Measurements from ENCODE around the gene SLC39A9.
"Not testable (repeated sequence)": the region's sequence is repeated elsewhere in the genome, so short reads cannot be mapped to it uniquely, and the experiment has no call there.

The SLC39A9 gene

DNA sequence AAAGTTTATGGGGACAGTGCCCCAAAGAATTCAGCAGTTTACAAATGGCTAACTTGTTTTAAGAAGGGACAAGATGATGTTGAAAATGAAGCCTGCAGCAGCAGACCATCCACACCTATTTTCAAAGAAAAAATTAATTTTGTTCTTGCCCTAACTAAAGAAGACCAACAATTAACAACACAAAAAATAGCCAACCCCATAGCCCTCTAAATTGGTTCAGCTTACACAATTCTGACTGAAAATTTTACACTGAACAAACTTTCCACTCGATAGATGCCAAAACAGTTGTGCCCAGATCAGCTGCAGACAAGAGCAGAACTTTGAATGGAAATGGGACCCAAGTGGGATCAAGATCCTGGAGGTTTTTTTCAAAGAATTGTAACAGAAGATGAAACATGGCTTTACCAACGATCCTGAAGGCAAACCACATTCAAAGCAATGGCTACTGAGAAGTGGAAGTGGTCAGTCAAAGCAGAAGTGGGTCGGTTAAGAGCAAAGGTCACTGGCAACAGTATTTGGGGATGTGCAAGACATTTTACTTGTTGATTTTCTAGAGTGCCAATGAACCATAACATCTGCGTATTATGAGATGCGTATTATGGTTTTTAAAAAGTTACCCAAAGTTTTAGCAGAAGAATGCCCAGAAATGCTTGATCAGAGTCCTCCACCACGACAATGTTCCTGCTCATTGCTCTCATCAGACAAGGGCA lies 30.0 kb downstream of the SLC39A9 start:
- DNase-seq: no peak

DNA sequence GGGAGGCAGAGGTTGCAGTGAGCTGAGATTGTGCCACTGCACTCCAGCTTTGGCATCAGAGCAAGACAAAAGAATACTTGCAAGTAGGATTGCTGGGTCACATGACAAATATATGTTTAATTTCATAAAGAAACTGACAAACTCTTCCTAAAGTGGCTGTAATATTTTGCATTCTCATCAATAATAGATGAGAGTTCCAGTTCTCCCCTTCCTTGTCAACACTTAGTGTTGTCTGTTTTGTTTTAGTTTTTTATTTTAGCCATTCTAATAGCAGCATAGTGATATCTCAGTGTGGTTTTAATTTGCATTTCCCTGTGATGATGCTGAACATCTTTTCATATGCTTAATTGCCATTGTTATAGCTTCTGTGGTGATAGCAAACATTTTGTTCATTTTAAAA lies 31.2 kb downstream of the SLC39A9 start:
- no peak for DNase-seq

DNA sequence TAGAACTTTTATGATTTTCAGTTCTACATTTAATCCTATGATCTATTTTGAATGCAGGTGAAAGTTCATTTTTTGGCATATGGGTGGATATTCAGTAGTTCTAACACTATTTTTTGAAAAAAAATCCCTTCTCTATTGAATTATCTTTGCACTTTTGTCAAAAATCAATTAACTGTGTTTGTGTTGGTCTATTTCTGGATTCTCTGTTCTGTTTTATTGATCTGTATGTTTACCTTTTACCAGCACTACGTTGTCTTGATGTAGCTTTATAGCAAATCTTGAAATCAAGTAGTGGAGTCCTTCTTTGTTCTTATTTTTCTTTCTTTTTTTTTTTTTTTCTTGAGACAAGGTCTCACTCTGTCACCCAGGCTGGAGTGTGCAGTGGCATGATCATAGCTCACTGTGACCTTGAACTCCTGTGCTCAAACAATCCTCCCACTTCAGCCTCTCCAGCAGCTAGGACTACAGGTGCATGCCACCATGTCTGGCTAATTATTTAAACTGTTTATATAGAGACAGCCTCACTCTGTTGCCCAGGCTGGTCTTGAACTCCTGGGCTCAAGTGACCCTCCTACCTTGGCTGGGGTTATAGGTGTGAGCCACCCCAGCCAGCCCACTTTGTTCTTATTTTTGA lies 31.9 kb downstream of the SLC39A9 start:
- no peak for DNase-seq

DNA sequence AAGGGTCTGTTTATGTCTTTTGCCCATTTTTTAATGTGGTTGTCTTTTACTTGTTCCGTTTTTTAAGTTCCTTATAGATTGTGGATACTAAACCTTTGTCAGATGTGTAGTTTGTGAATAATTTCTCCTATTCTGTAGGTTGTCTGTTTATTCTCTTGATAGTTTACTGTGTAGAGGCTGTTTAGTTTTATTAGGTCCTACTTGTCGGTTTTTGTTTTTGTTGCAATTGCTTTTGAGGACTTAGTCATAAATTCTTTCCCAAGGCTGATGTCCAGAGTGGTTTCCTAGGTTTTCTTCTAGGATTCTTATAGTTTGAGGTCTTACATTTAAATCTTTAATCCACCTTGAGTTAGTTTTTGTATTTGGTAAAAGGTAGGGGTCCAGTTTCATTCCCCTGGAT lies 33.9 kb downstream of the SLC39A9 start:
- no peak for DNase-seq

DNA sequence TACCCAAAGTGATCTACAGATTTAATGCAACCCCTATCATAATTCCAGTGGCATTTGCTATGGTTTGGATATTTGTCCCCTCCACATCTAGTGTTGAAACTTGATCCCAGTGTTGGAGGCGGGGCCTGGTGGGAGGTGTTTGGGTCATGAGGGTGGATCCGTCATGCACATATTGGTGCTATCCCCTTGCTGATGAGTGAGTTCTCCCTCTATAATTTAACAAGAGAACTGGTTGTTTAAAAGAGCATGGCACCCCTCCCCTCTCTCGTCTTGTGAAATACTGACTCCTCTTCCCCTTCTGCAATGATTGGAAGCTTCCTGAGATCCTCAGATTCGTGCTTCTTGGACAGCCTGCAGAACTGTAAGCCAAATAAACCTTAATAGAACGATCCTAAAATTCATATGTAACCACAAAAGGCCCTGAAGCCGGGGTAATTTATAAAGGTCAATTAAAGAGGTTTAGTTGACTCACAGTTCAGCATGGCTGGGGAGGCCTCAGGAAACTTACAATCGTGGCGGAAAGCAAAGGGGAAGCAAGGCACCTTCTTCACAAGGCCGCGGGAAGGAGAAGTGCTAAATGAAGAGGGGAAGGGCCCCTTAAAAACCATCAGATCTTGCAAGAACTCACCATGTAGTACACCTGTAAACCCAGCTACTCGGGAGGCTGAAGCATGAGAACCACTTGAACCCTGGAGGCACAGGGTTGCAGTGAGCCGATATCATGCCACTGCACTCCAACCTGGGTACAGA lies 41.2 kb downstream of the SLC39A9 start:
- no peak for DNase-seq

DNA sequence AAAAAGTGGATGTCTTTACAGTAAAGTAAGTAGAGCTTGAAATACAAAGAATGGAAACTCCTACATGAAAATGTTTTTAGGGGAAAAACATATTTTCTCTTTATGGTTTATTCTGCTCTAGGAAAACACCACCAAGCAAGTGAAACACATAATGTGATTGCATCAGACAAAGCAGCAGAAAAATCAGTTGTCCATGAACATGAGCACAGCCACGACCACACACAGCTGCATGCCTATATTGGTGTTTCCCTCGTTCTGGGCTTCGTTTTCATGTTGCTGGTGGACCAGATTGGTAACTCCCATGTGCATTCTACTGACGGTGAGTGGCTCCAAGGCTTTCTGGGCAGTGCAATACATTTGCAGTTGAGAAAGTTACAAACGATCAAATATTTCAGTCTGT lies 43.5 kb downstream of the SLC39A9 start:
- DNase-seq: no peak

DNA sequence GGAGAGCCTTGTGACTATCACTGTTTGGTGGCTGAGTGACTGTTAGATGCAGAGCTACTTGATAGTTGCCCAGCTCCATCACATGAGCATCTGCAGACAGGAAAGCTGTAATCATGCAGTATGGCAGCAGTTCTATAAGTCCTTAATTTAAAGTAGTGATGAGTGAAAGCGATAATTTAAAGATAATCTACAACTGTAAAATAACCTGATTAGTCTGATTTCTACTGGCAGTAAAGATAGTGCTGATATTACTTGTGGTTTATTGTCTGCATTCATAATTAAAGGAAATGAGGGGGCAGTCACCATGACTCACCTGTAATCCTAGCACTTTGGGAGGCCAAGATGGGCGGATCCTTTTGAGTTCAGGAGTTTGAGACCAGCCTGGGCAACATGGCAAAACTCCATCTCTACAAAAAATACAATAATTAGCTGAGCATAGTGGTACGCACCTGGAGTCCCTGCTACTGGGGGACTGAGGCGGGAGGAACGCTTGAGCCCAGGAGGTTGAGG lies 44.9 kb downstream of the SLC39A9 start:
- DNase-seq: no peak

DNA sequence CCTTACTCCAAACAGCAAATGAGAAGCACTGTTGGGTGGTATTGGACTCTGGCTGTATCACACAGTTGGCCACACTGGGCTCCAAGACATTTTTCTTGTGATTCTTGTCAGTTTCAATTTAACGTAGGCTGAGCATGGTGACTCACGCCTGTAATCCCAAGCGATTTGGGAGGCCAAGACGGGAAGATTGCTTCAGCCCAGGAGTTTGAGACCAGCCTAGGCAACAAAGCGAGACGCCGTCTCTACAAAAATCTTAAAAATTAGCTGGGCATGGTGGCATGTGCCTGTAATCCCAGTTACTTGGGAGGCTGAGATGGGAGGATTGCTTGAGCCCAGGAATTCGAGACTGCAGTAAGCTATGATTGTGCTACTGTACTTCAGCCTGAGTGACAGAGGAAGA lies 50.7 kb downstream of the SLC39A9 start:
- DNase-seq: no peak

DNA sequence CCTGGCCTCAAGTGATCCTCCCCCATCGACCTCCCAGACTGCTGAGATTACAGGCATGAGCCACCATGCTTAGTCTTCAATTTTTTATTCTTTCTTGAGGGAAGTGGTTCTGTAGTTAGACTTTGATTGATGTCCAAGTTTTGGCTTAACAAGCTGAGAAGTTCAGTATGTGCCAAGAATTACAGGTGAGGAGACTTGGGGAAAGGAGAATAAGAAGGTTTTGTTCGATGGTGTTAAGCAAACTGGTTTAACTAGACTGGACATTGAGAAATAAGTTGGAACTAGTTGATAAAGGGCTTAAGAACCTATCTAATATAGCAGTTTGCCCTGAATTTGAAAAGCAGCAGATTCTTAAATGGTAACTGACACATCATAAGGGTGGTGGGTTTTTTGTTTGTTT lies 53.4 kb downstream of the SLC39A9 start:
- no peak for DNase-seq

DNA sequence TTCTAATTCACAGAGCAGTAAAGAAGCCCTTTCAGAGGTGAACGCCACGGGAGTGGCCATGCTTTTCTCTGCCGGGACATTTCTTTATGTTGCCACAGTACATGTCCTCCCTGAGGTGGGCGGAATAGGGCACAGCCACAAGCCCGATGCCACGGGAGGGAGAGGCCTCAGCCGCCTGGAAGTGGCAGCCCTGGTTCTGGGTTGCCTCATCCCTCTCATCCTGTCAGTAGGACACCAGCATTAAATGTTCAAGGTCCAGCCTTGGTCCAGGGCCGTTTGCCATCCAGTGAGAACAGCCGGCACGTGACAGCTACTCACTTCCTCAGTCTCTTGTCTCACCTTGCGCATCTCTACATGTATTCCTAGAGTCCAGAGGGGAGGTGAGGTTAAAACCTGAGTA lies 59.9 kb downstream of the SLC39A9 start:
- no peak for DNase-seq

DNA sequence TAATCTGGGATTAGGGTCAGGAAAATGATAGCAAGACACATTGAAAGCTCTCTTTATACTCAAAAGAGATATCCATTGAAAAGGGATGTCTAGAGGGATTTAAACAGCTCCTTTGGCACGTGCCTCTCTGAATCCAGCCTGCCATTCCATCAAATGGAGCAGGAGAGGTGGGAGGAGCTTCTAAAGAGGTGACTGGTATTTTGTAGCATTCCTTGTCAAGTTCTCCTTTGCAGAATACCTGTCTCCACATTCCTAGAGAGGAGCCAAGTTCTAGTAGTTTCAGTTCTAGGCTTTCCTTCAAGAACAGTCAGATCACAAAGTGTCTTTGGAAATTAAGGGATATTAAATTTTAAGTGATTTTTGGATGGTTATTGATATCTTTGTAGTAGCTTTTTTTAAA lies 60.6 kb downstream of the SLC39A9 start:
- no peak for DNase-seq

DNA sequence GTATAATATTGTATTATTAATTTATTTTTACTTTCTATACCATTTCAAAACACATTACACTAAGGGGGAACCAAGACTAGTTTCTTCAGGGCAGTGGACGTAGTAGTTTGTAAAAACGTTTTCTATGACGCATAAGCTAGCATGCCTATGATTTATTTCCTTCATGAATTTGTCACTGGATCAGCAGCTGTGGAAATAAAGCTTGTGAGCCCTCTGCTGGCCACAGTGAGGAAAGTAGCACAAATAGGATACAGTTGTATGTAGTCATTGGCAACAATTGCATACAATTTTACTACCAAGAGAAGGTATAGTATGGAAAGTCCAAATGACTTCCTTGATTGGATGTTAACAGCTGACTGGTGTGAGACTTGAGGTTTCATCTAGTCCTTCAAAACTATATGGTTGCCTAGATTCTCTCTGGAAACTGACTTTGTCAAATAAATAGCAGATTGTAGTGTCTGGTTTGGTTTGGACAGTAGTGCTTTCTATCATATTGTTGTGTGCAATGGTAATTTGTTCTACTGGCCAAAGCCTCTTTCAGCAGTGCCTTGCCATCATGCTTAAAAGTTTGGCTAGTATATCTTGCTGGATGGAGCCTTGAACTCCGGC lies 61.7 kb downstream of the SLC39A9 start:
- peak; percentile 80 for DNase-seq

DNA sequence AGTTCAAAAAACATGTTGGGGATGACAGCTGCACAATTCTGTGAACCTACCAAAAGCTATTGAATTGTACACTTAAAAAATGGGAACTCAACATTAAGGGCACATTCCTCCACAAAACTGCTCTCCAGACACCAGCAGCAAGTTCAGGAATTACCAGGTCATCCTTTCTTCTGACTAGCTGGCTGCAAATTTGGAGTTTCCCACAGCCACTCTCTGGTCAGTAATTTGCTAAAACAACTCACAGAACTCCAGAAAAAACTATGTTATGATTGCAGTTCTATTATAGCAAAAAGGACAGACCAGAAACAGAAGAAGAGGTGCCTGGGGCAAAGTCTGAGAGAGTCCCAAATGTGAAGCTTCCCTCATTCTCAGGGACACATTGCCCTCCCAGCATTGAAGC lies 65.9 kb downstream of the SLC39A9 start:
- DNase-seq: no peak

DNA sequence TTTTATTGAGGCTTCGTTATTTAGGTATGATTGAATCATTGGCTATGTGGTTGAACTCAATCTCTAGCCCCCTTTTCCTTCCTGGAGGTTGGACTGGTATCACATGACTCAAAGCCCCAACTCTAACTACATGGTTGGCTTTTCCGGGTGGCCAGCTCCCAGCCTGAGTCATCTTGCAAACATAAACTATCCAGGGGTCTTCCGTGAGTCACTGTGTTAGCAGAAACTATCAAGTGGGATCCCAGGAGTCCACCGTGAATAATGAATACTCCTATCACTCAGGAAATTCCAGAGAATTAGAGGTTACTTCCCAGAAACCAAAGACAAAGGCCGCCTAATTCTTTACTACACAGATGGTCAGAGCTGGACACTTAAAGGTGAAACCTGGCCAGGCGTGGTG lies 66.3 kb downstream of the SLC39A9 start:
- DNase-seq: no peak

DNA sequence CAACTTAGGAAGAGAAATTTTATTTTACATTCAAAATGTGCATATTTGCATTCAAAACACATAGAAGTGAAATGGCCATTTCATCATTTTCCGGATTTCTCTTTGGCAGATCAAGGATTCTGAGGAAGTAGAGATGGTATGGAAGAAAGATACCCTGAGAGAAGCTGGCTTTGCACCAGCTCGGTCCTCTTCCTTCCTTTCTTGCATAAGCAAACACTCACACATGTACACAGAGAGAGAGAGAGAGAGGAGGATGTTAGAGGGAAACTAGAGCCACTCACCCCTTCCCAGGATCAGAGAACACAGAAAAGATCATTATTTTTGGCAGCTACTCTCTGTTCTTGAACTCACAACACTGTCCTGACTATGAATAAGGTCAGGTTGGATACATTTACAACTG lies 70.5 kb downstream of the SLC39A9 start:
- DNase-seq: no peak

DNA sequence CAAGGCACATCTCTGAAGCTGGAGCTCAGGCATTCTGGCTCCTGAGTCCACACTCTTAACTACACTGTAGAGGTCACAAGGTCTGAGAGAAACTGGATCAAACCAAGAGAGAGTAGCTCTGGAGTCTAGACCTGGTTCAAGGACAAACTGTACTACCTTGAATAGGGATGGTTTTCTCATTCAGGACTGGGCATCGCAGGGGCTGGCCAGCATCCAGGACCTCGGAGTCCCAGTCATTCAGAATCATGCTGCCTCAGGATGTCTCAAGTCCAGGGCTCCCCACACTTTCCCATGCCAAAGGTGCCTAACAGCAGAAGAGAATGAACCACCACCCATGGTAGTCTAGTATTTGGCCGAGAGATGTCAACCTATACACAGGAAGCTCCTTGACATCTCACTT lies 72.9 kb downstream of the SLC39A9 start:
- DNase-seq: no peak

DNA sequence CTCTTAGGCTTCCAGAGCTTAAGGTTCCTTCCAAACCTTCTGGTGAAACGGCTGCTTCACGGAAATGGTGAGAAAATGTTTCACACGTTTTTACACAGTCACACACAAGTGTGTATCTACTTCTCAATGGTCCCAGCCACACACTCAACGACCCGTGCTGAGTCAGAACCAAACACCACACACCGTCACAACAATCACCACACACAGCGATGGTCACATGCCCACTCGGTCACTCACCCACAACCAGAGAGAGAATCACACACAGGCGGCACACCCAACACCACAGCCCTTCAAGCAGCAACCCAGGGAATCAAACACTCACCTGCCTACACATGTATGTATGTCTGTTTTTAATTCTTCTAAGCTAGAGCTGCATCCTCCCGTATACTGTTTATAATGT lies 73.4 kb downstream of the SLC39A9 start:
- no peak for DNase-seq

DNA sequence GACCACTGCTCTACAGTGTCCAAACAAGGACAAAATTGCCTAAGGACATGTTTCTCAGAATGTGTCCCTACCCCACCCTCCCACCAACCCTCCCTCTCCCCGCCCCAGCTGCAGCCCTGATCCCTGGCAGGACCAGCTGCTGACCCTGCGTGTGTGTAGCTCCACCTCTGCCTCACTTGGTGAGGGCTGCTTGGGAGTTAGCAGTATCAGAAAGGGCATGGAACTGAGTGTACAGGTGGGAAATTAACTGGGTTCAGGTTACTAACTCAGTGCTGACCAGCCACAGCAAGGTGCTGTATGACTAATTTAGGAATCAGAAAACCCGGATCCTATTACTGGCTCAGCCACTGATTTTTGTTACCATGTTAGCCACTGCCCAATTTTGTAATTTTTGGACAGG lies 74.8 kb downstream of the SLC39A9 start:
- peak; percentile 25 for DNase-seq

DNA sequence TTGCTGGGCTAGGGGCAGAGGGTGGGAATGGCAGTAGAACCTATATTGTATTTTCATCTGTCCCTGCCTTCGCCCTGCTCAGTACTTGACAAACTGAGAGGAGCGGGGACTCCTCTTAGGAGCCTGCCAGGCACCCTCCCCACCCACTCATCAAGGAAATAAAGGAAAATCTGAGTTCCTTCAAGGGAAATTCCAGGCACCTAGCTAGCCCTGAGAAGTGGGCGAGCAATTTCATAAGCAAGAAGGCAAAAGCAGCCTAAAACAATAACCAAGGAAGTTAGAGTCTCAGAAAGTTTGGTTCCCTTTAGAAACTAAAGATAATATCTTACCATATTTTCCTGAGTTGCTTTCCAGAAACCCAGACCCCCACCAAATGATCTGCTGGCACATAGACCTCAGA lies 75.5 kb downstream of the SLC39A9 start:
- DNase-seq: no peak

DNA sequence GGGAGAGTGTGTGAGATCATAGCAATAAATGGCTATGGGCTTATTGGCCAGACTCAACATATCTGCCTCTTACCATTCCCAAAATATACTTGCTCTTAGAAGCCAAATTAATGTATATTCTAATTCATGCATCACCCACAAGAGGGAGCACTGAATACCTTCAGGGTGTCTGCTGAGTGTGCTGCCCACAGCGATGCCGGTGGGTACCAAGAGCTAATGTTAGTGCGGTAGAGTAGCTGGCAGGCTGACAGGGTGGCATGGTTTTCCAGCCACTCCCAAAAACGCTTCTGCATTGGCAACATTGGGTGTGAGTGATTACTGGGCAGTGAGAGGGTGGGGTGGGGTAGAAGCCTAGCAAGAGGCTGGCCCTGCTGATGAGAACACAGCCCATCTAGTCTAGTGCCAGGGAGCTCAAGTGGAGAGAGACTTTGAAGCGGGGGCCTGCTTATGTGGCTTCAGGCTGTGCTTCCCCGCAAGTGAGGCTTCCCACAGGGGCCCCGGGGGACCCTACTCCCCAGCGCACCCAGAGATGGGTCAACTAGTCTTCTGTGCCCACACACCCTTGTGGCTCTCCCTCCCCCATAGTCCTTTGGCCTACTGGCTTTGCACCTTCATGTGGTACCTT lies 76.8 kb downstream of the SLC39A9 start:
- DNase-seq: peak; percentile 75

DNA sequence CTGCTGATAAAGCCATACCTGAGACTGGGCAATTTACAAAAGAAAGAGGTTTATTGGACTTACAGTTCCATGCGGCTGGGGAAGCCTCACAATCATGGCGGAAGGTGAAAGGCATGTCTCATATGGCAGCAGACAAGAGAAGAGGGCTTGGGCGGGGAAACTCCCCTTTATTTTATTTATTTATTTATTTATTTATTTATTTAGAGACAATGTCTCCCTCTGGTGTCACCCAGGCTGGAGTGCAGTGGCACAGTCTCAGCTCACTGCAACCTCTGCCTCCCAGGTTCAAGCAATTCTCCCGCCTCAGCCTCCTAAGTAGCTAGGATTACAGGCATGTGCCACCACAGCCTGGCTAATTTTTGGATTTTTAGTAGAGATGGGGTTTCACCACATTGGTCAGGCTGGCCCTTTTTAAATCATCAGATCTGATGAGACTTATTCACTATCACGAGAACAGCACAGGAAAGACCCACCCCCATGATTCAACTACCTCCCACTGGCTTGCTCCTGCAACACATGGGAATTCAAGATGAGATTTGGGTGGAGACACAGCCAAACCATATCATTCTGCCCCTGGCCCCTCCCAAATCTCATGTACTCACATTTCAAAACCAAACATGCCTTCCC lies 78.4 kb downstream of the SLC39A9 start:
- not testable (repeated sequence) for DNase-seq

DNA sequence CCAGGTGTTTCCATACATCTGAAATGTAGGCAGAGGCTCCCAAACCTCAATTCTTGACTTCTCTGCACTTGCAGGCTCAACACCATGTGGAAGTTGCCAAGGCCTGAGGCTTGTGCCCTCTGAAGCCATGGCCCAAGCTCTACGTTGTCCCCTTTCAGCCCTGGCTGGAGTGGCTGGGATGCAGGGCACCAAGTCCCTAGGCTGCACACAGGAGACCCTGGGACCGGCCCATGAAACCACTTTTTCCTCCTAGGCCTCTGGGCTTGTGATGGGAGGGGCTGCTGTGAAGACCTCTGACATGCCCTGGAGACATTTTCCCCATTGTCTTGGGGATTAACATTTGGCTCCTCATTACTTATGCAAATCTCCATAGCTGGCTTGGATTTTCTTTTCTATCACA lies 79.6 kb downstream of the SLC39A9 start:
- DNase-seq: not testable (repeated sequence)

DNA sequence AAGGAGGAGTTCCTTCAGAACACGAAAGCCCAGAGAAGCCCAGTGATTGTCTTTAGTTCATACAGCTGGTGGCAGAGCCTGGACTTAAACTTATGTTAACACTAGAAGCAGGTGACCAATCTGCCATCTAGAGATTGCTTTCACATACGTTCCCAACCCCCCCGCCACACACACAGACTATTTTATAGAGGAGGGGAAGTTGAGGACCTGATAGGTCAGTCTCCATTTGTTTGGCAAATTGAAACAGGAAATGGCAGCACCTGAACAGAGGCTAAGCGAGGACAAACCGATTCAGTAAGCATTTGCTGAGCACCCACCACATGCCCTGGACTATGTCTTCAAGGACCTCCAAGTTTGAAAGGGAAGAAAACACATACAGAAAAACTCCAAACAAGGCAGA lies 81.2 kb downstream of the SLC39A9 start:
- no peak for DNase-seq

All from NCI-H69 (cell line).